HepG2 (cell line): ENCODE data around the gene FOXK2. TPM values are rescaled to one million over a fixed set of nuclear protein-coding genes. Genes with fewer than 3 reads are reported as not detected.

Experiments
- ARHGAP35 ChIP-seq: sonication (generic); formaldehyde crosslinking; IDR thresholded peaks from 2 replicates; pipeline ENCODE4 v1.9.0; 2022; ENCODE audit warnings: mild to moderate bottlenecking, inconsistent platforms, moderate library complexity, missing genetic modification reagents, borderline replicate concordance
- ESRRA ChIP-seq: sonication (generic); formaldehyde crosslinking; IDR thresholded peaks from 2 replicates; pipeline ENCODE4 v1.5.1; 2020; ENCODE audit warnings: mild to moderate bottlenecking, low read depth, missing genetic modification reagents
- MYNN ChIP-seq: sonication (generic); formaldehyde crosslinking; IDR thresholded peaks from 2 replicates; pipeline ENCODE4 v1.4.0; 2020; ENCODE audit warnings: mild to moderate bottlenecking, low read depth, missing genetic modification reagents
- REL ChIP-seq: sonication (generic); formaldehyde crosslinking; conservative IDR thresholded peaks from 2 replicates; pipeline ENCODE4 v1.8.0; 2022; ENCODE audit warnings: mild to moderate bottlenecking, missing genetic modification reagents, moderate library complexity
- RFX5 ChIP-seq: IDR thresholded peaks from 2 replicates; pipeline ENCODE4 v1.6.1; 2011; ENCODE audit warnings: low read depth, low read length, improper control_type of control experiment
- TOPORS ChIP-seq: sonication (generic); formaldehyde crosslinking; IDR thresholded peaks from 2 replicates; pipeline ENCODE4 v1.8.0; 2023; ENCODE audit warnings: mild to moderate bottlenecking, missing genetic modification reagents
- XRCC5 ChIP-seq: fragments of 200-400 bp; formaldehyde crosslinking; optimal IDR thresholded peaks from 2 replicates; pipeline ENCODE3; 2017; ENCODE audit warnings: mild to moderate bottlenecking, low read length
- YEATS2 ChIP-seq: sonication (generic); formaldehyde crosslinking; IDR thresholded peaks from 2 replicates; pipeline ENCODE4 v1.4.0; 2020; ENCODE audit warnings: missing genetic modification reagents, borderline replicate concordance
- ZBTB3 ChIP-seq: sonication (generic); formaldehyde crosslinking; IDR thresholded peaks from 2 replicates; pipeline ENCODE4 v1.4.0; 2020; ENCODE audit warnings: low read depth, mild to moderate bottlenecking, moderate library complexity, missing genetic modification reagents, borderline replicate concordance
- ZFP36 ChIP-seq: fragments of 150-350 bp; IDR thresholded peaks from 2 replicates; pipeline ENCODE4 v1.6.1; 2018; ENCODE audit warnings: borderline replicate concordance, low read length, low read depth; ENCODE audit not compliant: partially characterized antibody
- ZFP37 ChIP-seq: sonication (generic); formaldehyde crosslinking; IDR thresholded peaks from 2 replicates; pipeline ENCODE4 v1.4.0; 2020; ENCODE audit warnings: missing genetic modification reagents, borderline replicate concordance
- ZNF33B ChIP-seq: sonication (generic); formaldehyde crosslinking; IDR thresholded peaks from 2 replicates; pipeline ENCODE4 v1.5.1; 2020; ENCODE audit warnings: mild to moderate bottlenecking, missing genetic modification reagents
- polyA plus RNA-seq, 8 experiments: library from polyadenylated mRNA; depleted of rRNA in 3 of 8; stranded (reverse) in 7 of 8; unstranded in 1 of 8; fragments of >200 nt; fragmentation: Illumina TruSeq in 4 of 8; extraction: Trizol in 4 of 8; gene quantifications; 2 replicates each; pipeline versions ENCODE4 v1.2.1 to v1.2.3, GENCODE V29; 2011 to 2016; ENCODE audit warnings: low read depth in 4 of 8, missing spikeins in 1 of 8, mixed read lengths in 1 of 8; ENCODE audit not compliant: insufficient read depth in 1 of 8
- total RNA-seq, 5 experiments: library from RNA; depleted of rRNA; stranded (reverse); fragments of >200 nt; fragmentation: Illumina TruSeq; extraction: Trizol; gene quantifications; 2 replicates each; pipeline ENCODE4 v1.2.3, GENCODE V29; 2016; ENCODE audit warnings: low read depth in 1 of 5
- TF ChIP-seq, protein P1 (sequence below): sonication (generic); formaldehyde crosslinking; IDR thresholded peaks from 2 replicates; pipeline ENCODE4 v1.8.1; 2023; ENCODE audit warnings: mild to moderate bottlenecking, missing genetic modification reagents
- TF ChIP-seq, protein P2 (sequence below): sonication (generic); formaldehyde crosslinking; IDR thresholded peaks from 2 replicates; pipeline ENCODE4 v1.5.1; 2020; ENCODE audit warnings: missing genetic modification reagents, mild to moderate bottlenecking, borderline replicate concordance
- TF ChIP-seq, protein P3 (sequence below): IDR thresholded peaks from 2 replicates; pipeline ENCODE4 v1.6.1; 2016; ENCODE audit warnings: low read depth, missing genetic modification reagents, missing compliant biosample characterization
- TF ChIP-seq, protein P4 (sequence below): sonication (generic); formaldehyde crosslinking; conservative IDR thresholded peaks from 2 replicates; pipeline ENCODE4 v1.4.0; 2020; ENCODE audit warnings: missing genetic modification reagents
- TF ChIP-seq, protein P5 (sequence below): sonication (generic); formaldehyde crosslinking; IDR thresholded peaks from 2 replicates; pipeline ENCODE4 v1.5.1; 2020; ENCODE audit warnings: mild to moderate bottlenecking, moderate library complexity, missing genetic modification reagents

Gene FOXK2
- total and polyA plus RNA-seq, 2 of the 13 experiments (the other 11 are each of a cell fraction or from before 2014, with no cell fraction given) = 67.1 to 67.2 TPM

DNA sequence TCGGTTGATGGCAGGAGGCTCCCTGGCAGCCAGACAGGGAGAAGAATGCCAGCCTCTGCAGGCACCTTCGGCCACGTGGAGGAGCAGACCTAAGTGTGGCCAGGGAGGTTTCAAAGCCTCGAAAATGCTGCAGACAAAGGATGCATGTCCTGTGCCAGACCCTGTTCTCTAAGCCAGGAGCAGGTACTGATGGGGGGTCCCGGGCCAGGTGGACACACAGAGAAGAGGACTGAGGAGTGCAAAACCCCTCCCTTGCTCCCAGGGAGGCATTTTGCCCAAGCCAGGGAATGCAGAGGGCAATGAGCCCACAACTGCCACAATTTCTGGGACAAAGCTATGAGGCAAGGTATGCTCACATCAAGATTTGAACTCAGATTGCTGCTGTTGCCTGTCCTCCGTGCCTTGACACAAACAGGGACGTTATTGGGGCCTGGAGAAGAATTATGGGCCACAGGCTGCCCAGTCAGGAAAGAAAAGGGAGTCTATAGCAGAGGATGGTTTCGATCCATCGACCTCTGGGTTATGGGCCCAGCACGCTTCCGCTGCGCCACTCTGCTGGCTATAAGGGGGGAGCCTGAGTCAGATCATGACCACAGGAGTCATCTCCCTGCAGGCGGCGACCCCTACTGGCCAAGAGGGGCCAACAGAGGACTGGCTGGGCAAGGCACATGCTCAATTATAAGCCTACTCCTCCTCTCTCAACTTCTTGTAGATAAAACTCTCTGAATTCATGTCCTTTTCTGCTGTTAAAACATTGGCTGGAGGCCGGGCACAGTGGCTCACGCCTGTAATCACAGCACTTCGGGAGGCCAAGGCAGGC, 25.1 kb upstream of the FOXK2 start (continued):
- TF ChIP-seq, protein P1, sequence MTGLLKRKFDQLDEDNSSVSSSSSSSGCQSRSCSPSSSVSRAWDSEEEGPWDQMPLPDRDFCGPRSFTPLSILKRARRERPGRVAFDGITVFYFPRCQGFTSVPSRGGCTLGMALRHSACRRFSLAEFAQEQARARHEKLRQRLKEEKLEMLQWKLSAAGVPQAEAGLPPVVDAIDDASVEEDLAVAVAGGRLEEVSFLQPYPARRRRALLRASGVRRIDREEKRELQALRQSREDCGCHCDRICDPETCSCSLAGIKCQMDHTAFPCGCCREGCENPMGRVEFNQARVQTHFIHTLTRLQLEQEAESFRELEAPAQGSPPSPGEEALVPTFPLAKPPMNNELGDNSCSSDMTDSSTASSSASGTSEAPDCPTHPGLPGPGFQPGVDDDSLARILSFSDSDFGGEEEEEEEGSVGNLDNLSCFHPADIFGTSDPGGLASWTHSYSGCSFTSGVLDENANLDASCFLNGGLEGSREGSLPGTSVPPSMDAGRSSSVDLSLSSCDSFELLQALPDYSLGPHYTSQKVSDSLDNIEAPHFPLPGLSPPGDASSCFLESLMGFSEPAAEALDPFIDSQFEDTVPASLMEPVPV (CRISPR knock-in tag) = peak; percentile 84; the same call in 1 of the 2 replicates
- 0 out of 2 replicates have a peak, but pooled peaks have one; percentile 7 for TF ChIP-seq RFX5
- TF ChIP-seq ZFP36 = no peak
- TF ChIP-seq XRCC5 = peak; percentile 94
- peak; percentile 82 for TF ChIP-seq YEATS2 (CRISPR knock-in tag)
- TF ChIP-seq ZFP37 (CRISPR knock-in tag) = peak; percentile 50
- TF ChIP-seq, protein P2, sequence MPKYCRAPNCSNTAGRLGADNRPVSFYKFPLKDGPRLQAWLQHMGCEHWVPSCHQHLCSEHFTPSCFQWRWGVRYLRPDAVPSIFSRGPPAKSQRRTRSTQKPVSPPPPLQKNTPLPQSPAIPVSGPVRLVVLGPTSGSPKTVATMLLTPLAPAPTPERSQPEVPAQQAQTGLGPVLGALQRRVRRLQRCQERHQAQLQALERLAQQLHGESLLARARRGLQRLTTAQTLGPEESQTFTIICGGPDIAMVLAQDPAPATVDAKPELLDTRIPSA (CRISPR knock-in tag) = no peak
- peak; percentile 87 for TF ChIP-seq ESRRA (CRISPR knock-in tag)
- TF ChIP-seq REL (CRISPR knock-in tag) = no peak
- TF ChIP-seq, protein P3, sequence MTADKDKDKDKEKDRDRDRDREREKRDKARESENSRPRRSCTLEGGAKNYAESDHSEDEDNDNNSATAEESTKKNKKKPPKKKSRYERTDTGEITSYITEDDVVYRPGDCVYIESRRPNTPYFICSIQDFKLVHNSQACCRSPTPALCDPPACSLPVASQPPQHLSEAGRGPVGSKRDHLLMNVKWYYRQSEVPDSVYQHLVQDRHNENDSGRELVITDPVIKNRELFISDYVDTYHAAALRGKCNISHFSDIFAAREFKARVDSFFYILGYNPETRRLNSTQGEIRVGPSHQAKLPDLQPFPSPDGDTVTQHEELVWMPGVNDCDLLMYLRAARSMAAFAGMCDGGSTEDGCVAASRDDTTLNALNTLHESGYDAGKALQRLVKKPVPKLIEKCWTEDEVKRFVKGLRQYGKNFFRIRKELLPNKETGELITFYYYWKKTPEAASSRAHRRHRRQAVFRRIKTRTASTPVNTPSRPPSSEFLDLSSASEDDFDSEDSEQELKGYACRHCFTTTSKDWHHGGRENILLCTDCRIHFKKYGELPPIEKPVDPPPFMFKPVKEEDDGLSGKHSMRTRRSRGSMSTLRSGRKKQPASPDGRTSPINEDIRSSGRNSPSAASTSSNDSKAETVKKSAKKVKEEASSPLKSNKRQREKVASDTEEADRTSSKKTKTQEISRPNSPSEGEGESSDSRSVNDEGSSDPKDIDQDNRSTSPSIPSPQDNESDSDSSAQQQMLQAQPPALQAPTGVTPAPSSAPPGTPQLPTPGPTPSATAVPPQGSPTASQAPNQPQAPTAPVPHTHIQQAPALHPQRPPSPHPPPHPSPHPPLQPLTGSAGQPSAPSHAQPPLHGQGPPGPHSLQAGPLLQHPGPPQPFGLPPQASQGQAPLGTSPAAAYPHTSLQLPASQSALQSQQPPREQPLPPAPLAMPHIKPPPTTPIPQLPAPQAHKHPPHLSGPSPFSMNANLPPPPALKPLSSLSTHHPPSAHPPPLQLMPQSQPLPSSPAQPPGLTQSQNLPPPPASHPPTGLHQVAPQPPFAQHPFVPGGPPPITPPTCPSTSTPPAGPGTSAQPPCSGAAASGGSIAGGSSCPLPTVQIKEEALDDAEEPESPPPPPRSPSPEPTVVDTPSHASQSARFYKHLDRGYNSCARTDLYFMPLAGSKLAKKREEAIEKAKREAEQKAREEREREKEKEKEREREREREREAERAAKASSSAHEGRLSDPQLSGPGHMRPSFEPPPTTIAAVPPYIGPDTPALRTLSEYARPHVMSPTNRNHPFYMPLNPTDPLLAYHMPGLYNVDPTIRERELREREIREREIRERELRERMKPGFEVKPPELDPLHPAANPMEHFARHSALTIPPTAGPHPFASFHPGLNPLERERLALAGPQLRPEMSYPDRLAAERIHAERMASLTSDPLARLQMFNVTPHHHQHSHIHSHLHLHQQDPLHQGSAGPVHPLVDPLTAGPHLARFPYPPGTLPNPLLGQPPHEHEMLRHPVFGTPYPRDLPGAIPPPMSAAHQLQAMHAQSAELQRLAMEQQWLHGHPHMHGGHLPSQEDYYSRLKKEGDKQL = 0 out of 2 replicates have a peak, but pooled peaks have one; percentile 24
- TF ChIP-seq, protein P4, sequence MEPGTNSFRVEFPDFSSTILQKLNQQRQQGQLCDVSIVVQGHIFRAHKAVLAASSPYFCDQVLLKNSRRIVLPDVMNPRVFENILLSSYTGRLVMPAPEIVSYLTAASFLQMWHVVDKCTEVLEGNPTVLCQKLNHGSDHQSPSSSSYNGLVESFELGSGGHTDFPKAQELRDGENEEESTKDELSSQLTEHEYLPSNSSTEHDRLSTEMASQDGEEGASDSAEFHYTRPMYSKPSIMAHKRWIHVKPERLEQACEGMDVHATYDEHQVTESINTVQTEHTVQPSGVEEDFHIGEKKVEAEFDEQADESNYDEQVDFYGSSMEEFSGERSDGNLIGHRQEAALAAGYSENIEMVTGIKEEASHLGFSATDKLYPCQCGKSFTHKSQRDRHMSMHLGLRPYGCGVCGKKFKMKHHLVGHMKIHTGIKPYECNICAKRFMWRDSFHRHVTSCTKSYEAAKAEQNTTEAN (CRISPR knock-in tag) = no peak
- peak; percentile 87 for TF ChIP-seq TOPORS (CRISPR knock-in tag)
- peak; percentile 80 for TF ChIP-seq ARHGAP35 (CRISPR knock-in tag)
- peak; percentile 93; the same call in 1 of the 2 replicates for TF ChIP-seq MYNN (CRISPR knock-in tag)
- no peak; the same call in 1 of the 2 replicates for TF ChIP-seq ZNF33B (CRISPR knock-in tag)
- TF ChIP-seq, protein P5, sequence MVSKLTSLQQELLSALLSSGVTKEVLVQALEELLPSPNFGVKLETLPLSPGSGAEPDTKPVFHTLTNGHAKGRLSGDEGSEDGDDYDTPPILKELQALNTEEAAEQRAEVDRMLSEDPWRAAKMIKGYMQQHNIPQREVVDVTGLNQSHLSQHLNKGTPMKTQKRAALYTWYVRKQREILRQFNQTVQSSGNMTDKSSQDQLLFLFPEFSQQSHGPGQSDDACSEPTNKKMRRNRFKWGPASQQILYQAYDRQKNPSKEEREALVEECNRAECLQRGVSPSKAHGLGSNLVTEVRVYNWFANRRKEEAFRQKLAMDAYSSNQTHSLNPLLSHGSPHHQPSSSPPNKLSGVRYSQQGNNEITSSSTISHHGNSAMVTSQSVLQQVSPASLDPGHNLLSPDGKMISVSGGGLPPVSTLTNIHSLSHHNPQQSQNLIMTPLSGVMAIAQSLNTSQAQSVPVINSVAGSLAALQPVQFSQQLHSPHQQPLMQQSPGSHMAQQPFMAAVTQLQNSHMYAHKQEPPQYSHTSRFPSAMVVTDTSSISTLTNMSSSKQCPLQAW (CRISPR knock-in tag) = peak; percentile 85
- peak; percentile 87; the same call in 1 of the 2 replicates for TF ChIP-seq ZBTB3 (CRISPR knock-in tag)
